ENCODE measurements around the gene SNURF. TPM values are rescaled to one million over a fixed set of nuclear protein-coding genes. Genes with fewer than 3 reads are reported as not detected.
"Not testable (repeated sequence)": the region's sequence is repeated elsewhere in the genome, so short reads cannot be mapped to it uniquely, and the experiment has no call there.

SNURF gene
- total RNA-seq, 1 experiment from 2014 or later: 26.0 TPM

- TF ChIP-seq EZH2 (IDR thresholded peaks at IDR 0.05; ENCODE audit: borderline replicate concordance, low read depth, low read length, poor library complexity, severe bottlenecking) (no peak), CTCF (conservative IDR thresholded peaks at IDR 0.05; ENCODE audit: low read depth, low read length) (no peak)
- H3K4me3 ChIP-seq (ENCODE audit: low read depth, low read length, poor library complexity, severe bottlenecking): no peak overlapping the region
- no peaks in the 10 kb centered on the region for H3K4me1 ChIP-seq (ENCODE audit: insufficient read depth, low read length, poor library complexity, severe bottlenecking)
- intact Hi-C loops (cut with micrococcal nuclease; ENCODE audit: unreplicated experiment): no loop called here
- H3K36me3 ChIP-seq (ENCODE audit: insufficient read depth, low read length, poor library complexity, severe bottlenecking): no peaks in the 10 kb centered on the region
- DNase-seq (ENCODE audit: low spot score): no peak
- no peak overlapping the region for H3K27ac ChIP-seq (ENCODE audit: low read depth, low read length, poor library complexity, severe bottlenecking)
- CTCF ChIA-PET: no interaction called here
- no peaks in the 10 kb centered on the region for H3K27me3 ChIP-seq (replicated peaks; ENCODE audit: insufficient read depth, low read depth, low read length, poor library complexity)
- no TSS peak for BruUV-seq (replicated peaks)
- POLR2A ChIA-PET (ENCODE audit: low non-redundant PET): no interaction called here
- H3K9me3 ChIP-seq (ENCODE audit: low read depth, low read length, poor library complexity, severe bottlenecking): peaks cover 25% of the 10 kb centered on the region
These were observed 21.1 kb upstream of the SNURF start for GRCh38 chr15:24933716-24934115.

DNA sequence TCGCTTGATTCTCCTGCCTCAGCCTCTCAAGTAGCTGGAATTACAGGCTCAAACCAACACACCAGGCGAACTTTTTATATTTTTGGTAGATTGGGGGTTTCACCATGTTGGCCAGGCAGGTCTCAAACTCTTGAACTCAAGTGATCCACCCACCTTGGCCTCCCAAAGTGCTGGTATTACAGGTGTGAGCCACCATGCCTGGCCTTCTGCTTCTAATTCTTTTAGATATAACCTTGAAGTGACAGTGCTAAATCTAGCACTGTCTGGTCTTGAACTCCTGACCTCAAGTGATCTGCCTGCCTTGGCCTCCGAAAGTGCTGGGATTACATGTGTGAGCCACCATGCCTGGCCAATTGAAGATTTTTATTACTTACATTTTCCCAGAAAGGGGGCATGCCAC lies 16.6 kb upstream of the SNURF start:
- BruUV-seq (replicated peaks); H3K27me3 ChIP-seq (replicated peaks; ENCODE audit: insufficient read depth, low read depth, low read length, poor library complexity); CTCF ChIA-PET; intact Hi-C loops (cut with micrococcal nuclease; ENCODE audit: unreplicated experiment); DNase-seq (ENCODE audit: low spot score); H3K27ac ChIP-seq (ENCODE audit: low read depth, low read length, poor library complexity, severe bottlenecking); POLR2A ChIA-PET (ENCODE audit: low non-redundant PET); H3K4me1 ChIP-seq (ENCODE audit: insufficient read depth, low read length, poor library complexity, severe bottlenecking); H3K36me3 ChIP-seq (ENCODE audit: insufficient read depth, low read length, poor library complexity, severe bottlenecking); H3K4me3 ChIP-seq (ENCODE audit: low read depth, low read length, poor library complexity, severe bottlenecking): not testable (repeated sequence)
- H3K9me3 ChIP-seq (ENCODE audit: low read depth, low read length, poor library complexity, severe bottlenecking): peaks cover 16% of the 10 kb centered on the region

DNA sequence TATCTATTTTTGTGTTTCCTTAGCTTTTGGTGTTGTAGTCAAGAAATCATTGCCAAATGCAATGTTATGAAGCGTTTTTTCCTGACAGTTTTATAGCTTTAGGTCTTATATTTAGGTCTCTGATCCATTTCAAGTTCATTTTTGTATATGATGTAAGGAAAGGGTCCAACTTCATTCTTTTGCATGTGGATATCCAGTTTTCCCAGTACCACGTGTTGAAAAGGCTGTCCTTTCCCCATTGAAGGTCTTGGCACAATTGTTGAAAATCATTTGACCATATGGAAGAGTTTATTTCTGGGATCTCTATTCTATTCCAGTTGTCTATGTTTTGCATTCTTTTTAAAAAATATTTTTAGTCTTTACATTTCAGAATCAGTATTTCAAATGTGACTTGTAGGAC lies 14.6 kb upstream of the SNURF start:
- H3K4me3 ChIP-seq (ENCODE audit: low read depth, low read length, poor library complexity, severe bottlenecking): no peak overlapping the region
- H3K4me1 ChIP-seq (ENCODE audit: insufficient read depth, low read length, poor library complexity, severe bottlenecking): no peaks in the 10 kb centered on the region
- no peaks in the 10 kb centered on the region for H3K27me3 ChIP-seq (replicated peaks; ENCODE audit: insufficient read depth, low read depth, low read length, poor library complexity)
- ChIA-PET POLR2A (ENCODE audit: low non-redundant PET) (no interaction called here), CTCF (no interaction called here)
- no peak for DNase-seq (ENCODE audit: low spot score)
- intact Hi-C loops (cut with micrococcal nuclease; ENCODE audit: unreplicated experiment): no loop called here
- TF ChIP-seq EZH2 (IDR thresholded peaks at IDR 0.05; ENCODE audit: borderline replicate concordance, low read depth, low read length, poor library complexity, severe bottlenecking): no peak
- TF ChIP-seq CTCF (conservative IDR thresholded peaks at IDR 0.05; ENCODE audit: low read depth, low read length): no peak
- BruUV-seq (replicated peaks): no TSS peak
- H3K9me3 ChIP-seq (ENCODE audit: low read depth, low read length, poor library complexity, severe bottlenecking): peaks cover 10% of the 10 kb centered on the region
- H3K27ac ChIP-seq (ENCODE audit: low read depth, low read length, poor library complexity, severe bottlenecking): no peak overlapping the region
- no peaks in the 10 kb centered on the region for H3K36me3 ChIP-seq (ENCODE audit: insufficient read depth, low read length, poor library complexity, severe bottlenecking)

DNA sequence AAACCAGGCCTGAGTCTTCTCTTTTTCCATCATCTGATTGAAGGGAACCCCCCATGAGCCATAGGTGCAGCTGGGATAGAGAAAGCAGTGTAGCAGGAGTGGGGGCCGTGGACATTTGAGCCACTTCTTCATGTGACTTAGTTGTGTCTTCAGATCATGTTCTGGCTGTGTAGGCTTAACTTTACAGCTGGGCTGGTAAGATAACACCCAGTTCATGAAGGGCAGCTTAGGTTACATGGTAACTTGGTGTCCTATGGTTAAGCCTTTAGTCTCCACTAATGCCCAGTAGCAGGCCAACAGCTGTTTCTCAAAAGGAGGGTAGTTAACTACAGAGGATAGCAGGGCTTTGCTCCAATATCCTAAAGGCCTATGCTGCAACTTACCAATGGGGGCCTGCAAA lies 11.4 kb upstream of the SNURF start:
- Histone ChIP-seq H3K27ac (ENCODE audit: low read depth, low read length, poor library complexity, severe bottlenecking) (no peak overlapping the region), H3K4me1 (ENCODE audit: insufficient read depth, low read length, poor library complexity, severe bottlenecking) (no peaks in the 10 kb centered on the region), H3K4me3 (ENCODE audit: low read depth, low read length, poor library complexity, severe bottlenecking) (no peak overlapping the region), H3K27me3 (replicated peaks; ENCODE audit: insufficient read depth, low read depth, low read length, poor library complexity) (no peaks in the 10 kb centered on the region), H3K9me3 (ENCODE audit: low read depth, low read length, poor library complexity, severe bottlenecking) (peaks cover 6% of the 10 kb centered on the region), H3K36me3 (ENCODE audit: insufficient read depth, low read length, poor library complexity, severe bottlenecking) (no peaks in the 10 kb centered on the region)
- CTCF ChIA-PET: no interaction called here
- no TSS peak for BruUV-seq (replicated peaks)
- TF ChIP-seq CTCF (conservative IDR thresholded peaks at IDR 0.05; ENCODE audit: low read depth, low read length) (no peak), EZH2 (IDR thresholded peaks at IDR 0.05; ENCODE audit: borderline replicate concordance, low read depth, low read length, poor library complexity, severe bottlenecking) (no peak)
- intact Hi-C loops (cut with micrococcal nuclease; ENCODE audit: unreplicated experiment): no loop called here
- no peak for DNase-seq (ENCODE audit: low spot score)
- POLR2A ChIA-PET (ENCODE audit: low non-redundant PET): no interaction called here

All from A673 (cell line).